IMR-90 (cell line): ENCODE data around the gene MTMR1.

Source experiments
- CTCF ChIP-seq: conservative IDR thresholded peaks from 2 replicates; pipeline ENCODE4 v1.5.1; 2012; ENCODE audit warnings: mild to moderate bottlenecking, low read depth, low read length, improper control_type of control experiment
- MAFK ChIP-seq: IDR thresholded peaks from 2 replicates; pipeline ENCODE4 v1.6.1; 2012; ENCODE audit warnings: low read depth, low read length, improper control_type of control experiment
- MXI1 ChIP-seq: IDR thresholded peaks from 2 replicates; pipeline ENCODE4 v1.6.1; 2012; ENCODE audit warnings: low read depth, mild to moderate bottlenecking, low read length, moderate library complexity, borderline replicate concordance
- RFX5 ChIP-seq: IDR thresholded peaks from 2 replicates; pipeline ENCODE4 v1.8.0; 2012; ENCODE audit warnings: low read depth, mild to moderate bottlenecking, low read length, moderate library complexity

DNA sequence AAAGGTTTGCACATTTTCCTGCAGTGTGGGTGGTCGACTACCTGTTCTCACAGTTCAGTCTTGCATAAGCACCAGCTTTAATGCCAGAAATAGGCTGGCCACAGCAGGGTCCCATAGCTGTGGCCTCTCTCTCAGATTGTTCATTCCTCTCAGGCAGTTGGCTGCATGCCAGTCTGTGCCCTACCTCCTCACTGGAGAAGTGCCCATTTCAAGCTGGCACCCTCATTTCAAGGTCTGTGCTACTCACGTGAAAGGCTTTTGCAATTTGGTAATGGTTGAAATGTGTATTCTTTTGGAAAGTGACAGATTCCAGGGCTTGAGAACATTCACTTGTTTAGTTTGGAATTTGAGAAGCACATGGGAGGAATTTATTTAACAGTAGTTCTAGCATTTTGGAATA is 28.9 kb upstream of the MTMR1 start:
- TF ChIP-seq CTCF (no peak), MAFK (no peak), RFX5 (no peak), MXI1 (no peak)
